Caco-2 (cell line): ENCODE measurements around the gene CLK2. TPM values are rescaled to one million over a fixed set of nuclear protein-coding genes. Genes with fewer than 3 reads are reported as not detected.
A peak's percentile ranks its signal among the peaks of the same experiment; 100 is the strongest.

Experiments
- BruUV-seq: library from RNA; stranded (reverse); fragments of 400-500 nt; replicated peaks from 2 replicates; lab custom pipeline; 2021; lab: Mats Ljungman, UMichigan
- CTCF ChIA-PET: fragments of 300-600 bp; sonication (Branson Sonifier 250); formaldehyde crosslinking; loops from one replicate; lab custom pipeline; 2022; ENCODE audit warnings: antibody characterized with exemption; lab: Charles Lee
- POLR2A ChIA-PET: fragments of 300-600 bp; sonication (Branson Sonifier 250); formaldehyde crosslinking; loops from one replicate; lab custom pipeline; 2022; ENCODE audit warnings: antibody characterized with exemption; lab: Charles Lee
- DNase-seq, 2 experiments: peaks; one replicate each; pipeline versions ENCODE4 v3.0.0 to v3.0.0-alpha.2; 2020 to 2022
- H3K27me3 ChIP-seq: replicated peaks from 2 replicates; pipeline ENCODE4 v1.6.0; 2011; ENCODE audit warnings: low read length; ENCODE audit not compliant: control insufficient read depth, insufficient read depth
- H3K36me3 ChIP-seq: 2 replicates; pipeline ENCODE4 v1.5.1; 2011; ENCODE audit warnings: low read length; ENCODE audit not compliant: control insufficient read depth, insufficient read depth
- H3K4me1 ChIP-seq: fragments of 250-450 bp; sonication (Bioruptor Pico); 2 replicates; pipeline ENCODE4 v1.5.1; 2020; ENCODE audit warnings: mild to moderate bottlenecking
- H3K4me3 ChIP-seq: 2 replicates; pipeline ENCODE4 v1.5.1; 2011; ENCODE audit warnings: low read depth, mild to moderate bottlenecking, control low read depth, low read length
- H3K9me3 ChIP-seq: fragments of 250-450 bp; sonication (Bioruptor Pico); 2 replicates; pipeline ENCODE4 v1.5.1; 2020; ENCODE audit warnings: mild to moderate bottlenecking, moderate library complexity
- H3K27ac Mint-ChIP-seq: one replicate; pipeline ENCODE4 v1.8.0; 2022; ENCODE audit warnings: mixed read lengths; ENCODE audit not compliant: unreplicated experiment
- H3K27me3 Mint-ChIP-seq: one replicate; pipeline ENCODE4 v1.8.0; 2022; ENCODE audit warnings: mixed read lengths; ENCODE audit not compliant: insufficient read depth, unreplicated experiment
- H3K36me3 Mint-ChIP-seq: one replicate; pipeline ENCODE4 v1.8.0; 2022; ENCODE audit warnings: mild to moderate bottlenecking, mixed read lengths; ENCODE audit not compliant: insufficient read depth, unreplicated experiment
- H3K4me1 Mint-ChIP-seq: one replicate; pipeline ENCODE4 v1.8.0; 2022; ENCODE audit warnings: low read depth, mixed read lengths; ENCODE audit not compliant: unreplicated experiment
- H3K4me3 Mint-ChIP-seq: one replicate; pipeline ENCODE4 v1.8.0; 2022; ENCODE audit warnings: mild to moderate bottlenecking, moderate library complexity, mixed read lengths; ENCODE audit not compliant: unreplicated experiment
- H3K9me3 Mint-ChIP-seq: one replicate; pipeline ENCODE4 v1.8.0; 2022; ENCODE audit warnings: mixed read lengths; ENCODE audit not compliant: unreplicated experiment
- intact Hi-C: fragments of 100-400 bp; cut with micrococcal nuclease; formaldehyde crosslinking; loops from one replicate; pipeline ENCODE4 v1.10.0; 2022; ENCODE audit not compliant: unreplicated experiment
- total RNA-seq: library from RNA; stranded (reverse); gene quantifications from 2 replicates; pipeline ENCODE4 v1.2.3, GENCODE V29; 2022
- TF ChIP-seq, protein P1 (sequence below), 2 experiments: fragments of 200-600 bp in 1 of 2; IDR thresholded peaks; 1 replicate in 1 of 2; 2 replicates in 1 of 2; pipeline versions ENCODE4 v1.5.1 to v1.8.0; 2011 to 2022; ENCODE audit warnings: antibody characterized with exemption in 1 of 2, control low read depth in 1 of 2, inconsistent platforms in 1 of 2, low read depth in 1 of 2, low read length in 1 of 2, mild to moderate bottlenecking in 1 of 2, moderate library complexity in 1 of 2; ENCODE audit not compliant: insufficient read depth in 1 of 2, severe bottlenecking in 1 of 2, unreplicated experiment in 1 of 2

CLK2 gene
- total RNA-seq, 1 experiment from 2014 or later: 57.5 TPM

DNA sequence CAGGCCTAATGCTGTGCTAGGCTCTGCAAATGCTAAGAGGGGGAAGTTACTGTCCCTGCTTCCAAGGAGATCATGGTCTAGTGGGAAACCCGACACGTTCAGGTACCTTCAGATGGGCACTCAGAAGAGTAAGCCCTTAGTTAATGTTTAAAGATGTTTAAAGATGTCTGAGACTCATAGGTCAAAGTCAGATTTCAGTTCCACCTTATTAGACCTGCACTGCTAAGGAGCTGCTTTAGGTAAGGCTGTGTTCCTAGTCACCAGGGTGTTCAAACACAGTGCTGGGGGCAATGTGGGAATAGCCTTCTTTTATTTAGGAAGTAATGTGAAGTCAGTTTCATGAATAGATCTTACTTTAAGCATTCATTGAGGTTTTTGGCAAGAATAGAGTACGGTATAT lies 43.6 kb upstream of the CLK2 start:
- Histone ChIP-seq H3K4me3 (no peak overlapping the region), H3K36me3 (peaks cover 9% of the 10 kb centered on the region), H3K4me1 (peaks cover 14% of the 10 kb centered on the region), H3K9me3 (no peaks in the 10 kb centered on the region), H3K27me3 (no peaks in the 10 kb centered on the region)
- DNase-seq: no peak
- TF ChIP-seq, protein P1, sequence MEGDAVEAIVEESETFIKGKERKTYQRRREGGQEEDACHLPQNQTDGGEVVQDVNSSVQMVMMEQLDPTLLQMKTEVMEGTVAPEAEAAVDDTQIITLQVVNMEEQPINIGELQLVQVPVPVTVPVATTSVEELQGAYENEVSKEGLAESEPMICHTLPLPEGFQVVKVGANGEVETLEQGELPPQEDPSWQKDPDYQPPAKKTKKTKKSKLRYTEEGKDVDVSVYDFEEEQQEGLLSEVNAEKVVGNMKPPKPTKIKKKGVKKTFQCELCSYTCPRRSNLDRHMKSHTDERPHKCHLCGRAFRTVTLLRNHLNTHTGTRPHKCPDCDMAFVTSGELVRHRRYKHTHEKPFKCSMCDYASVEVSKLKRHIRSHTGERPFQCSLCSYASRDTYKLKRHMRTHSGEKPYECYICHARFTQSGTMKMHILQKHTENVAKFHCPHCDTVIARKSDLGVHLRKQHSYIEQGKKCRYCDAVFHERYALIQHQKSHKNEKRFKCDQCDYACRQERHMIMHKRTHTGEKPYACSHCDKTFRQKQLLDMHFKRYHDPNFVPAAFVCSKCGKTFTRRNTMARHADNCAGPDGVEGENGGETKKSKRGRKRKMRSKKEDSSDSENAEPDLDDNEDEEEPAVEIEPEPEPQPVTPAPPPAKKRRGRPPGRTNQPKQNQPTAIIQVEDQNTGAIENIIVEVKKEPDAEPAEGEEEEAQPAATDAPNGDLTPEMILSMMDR (IDR thresholded peaks at IDR 0.05; ENCODE audit: insufficient read depth in 1 of 2, low read depth in 1 of 2, low read length in 1 of 2, severe bottlenecking in 1 of 2, unreplicated experiment in 1 of 2): no peak
- BruUV-seq: no TSS peak
- no peak overlapping the region for H3K4me3 Mint-ChIP-seq
- intact Hi-C loops: no loop called here
- no peaks in the 10 kb centered on the region for H3K9me3 Mint-ChIP-seq
- peaks cover 7% of the 10 kb centered on the region for H3K4me1 Mint-ChIP-seq
- no peak overlapping the region for H3K27ac Mint-ChIP-seq
- CTCF ChIA-PET: interaction anchor here (0.6 to 1.3 kb wide), 4 partner anchors 40 to 125 kb away, joined by 4 to 6 read pairs (median 5); partner anchors contain the start of genes CLK2 and HCN3
- peaks cover 79% of the 10 kb centered on the region for H3K36me3 Mint-ChIP-seq
- POLR2A ChIA-PET: interaction anchor here (0.6 to 1.1 kb wide), 2 partner anchors 8 to 417 kb away, joined by 3 read pairs; partner anchors contain the start of gene FDPS
- H3K27me3 Mint-ChIP-seq: no peaks in the 10 kb centered on the region

DNA sequence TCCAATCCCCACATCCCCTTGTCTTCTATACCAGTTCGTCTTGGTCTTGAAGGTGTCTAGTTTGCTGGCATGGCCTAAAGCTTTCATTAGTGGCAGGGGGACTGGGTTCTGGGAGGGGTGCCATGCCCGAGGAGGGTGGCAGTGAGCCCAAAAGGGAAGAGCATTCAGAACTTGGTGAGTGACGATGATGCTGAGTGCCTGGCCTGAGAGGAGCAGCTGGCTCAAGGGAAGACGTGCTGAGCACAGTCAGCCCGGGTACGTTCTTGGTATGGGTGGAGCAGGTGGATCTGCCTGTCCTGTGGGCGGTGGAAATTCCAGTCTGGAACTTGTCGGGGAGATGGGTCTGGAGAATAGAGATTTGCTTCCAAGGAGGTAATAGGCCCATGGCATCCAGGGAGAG lies 40.0 kb upstream of the CLK2 start:
- POLR2A ChIA-PET: no interaction called here
- H3K27ac Mint-ChIP-seq: no peak overlapping the region
- no peaks in the 10 kb centered on the region for H3K27me3 ChIP-seq
- H3K4me1 Mint-ChIP-seq: peaks cover 6% of the 10 kb centered on the region
- H3K4me3 Mint-ChIP-seq: no peak overlapping the region
- no TSS peak for BruUV-seq
- H3K9me3 Mint-ChIP-seq: no peaks in the 10 kb centered on the region
- no peak overlapping the region for H3K4me3 ChIP-seq
- intact Hi-C loops: no loop called here
- TF ChIP-seq, protein P1 (IDR thresholded peaks at IDR 0.05; ENCODE audit: insufficient read depth in 1 of 2, low read depth in 1 of 2, low read length in 1 of 2, severe bottlenecking in 1 of 2, unreplicated experiment in 1 of 2): no peak
- H3K27me3 Mint-ChIP-seq: no peaks in the 10 kb centered on the region
- no peak for DNase-seq
- CTCF ChIA-PET: no interaction called here
- peaks cover 11% of the 10 kb centered on the region for H3K36me3 ChIP-seq
- no peaks in the 10 kb centered on the region for H3K9me3 ChIP-seq
- peaks cover 21% of the 10 kb centered on the region for H3K4me1 ChIP-seq
- H3K36me3 Mint-ChIP-seq: peaks cover 84% of the 10 kb centered on the region

DNA sequence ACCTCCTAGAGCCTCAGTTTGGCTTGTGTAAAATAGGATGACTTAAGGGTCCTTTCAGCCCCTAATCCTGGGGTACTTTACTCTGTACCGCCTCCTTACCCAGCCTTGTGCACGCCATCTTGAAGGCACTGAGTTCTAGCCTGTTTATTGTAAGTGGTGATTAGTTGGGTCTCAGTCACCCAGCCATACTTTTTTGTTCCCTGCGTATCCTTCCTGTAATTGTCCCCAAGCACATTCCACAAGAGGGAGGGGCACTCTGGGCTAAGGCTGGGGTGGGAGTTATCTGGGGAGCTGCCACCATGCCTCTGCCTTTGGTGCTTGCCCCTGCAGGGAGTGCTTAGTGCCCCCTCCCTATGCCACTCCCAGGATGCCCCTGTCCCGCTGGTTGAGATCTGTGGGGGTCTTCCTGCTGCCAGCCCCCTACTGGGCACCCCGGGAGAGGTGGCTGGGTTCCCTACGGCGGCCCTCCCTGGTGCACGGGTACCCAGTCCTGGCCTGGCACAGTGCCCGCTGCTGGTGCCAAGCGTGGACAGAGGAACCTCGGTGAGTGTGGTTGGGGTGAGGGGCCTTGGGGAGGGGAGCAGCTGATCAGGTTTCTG lies 36.2 kb upstream of the CLK2 start:
- DNase-seq: peak in 1 of 2 experiments; percentile 38
- CTCF ChIA-PET: interaction anchor here (1.0 kb wide), 1 partner anchor 33 kb away, joined by 3 read pairs; no protein-coding TSS in a partner anchor
- peaks cover 65% of the 10 kb centered on the region for H3K36me3 Mint-ChIP-seq
- no TSS peak for BruUV-seq
- H3K4me1 Mint-ChIP-seq: peaks cover 8% of the 10 kb centered on the region
- H3K27me3 ChIP-seq: no peaks in the 10 kb centered on the region
- H3K27me3 Mint-ChIP-seq: no peaks in the 10 kb centered on the region
- no peaks in the 10 kb centered on the region for H3K9me3 ChIP-seq
- peaks cover 7% of the 10 kb centered on the region for H3K36me3 ChIP-seq
- TF ChIP-seq, protein P1 (IDR thresholded peaks at IDR 0.05; ENCODE audit: insufficient read depth in 1 of 2, low read depth in 1 of 2, low read length in 1 of 2, severe bottlenecking in 1 of 2, unreplicated experiment in 1 of 2): no peak
- peak overlapping the region; percentile 99 for H3K27ac Mint-ChIP-seq
- POLR2A ChIA-PET: no interaction called here
- peaks cover 12% of the 10 kb centered on the region; the same call in 1 of the 2 replicates for H3K4me1 ChIP-seq
- no peaks in the 10 kb centered on the region for H3K9me3 Mint-ChIP-seq
- peak overlapping the region; percentile 77 for H3K4me3 ChIP-seq
- intact Hi-C loops: no loop called here
- H3K4me3 Mint-ChIP-seq: peak overlapping the region; percentile 96
